ENCODE measurements around the gene FOXP4. TPM values are rescaled to one million over a fixed set of nuclear protein-coding genes. Genes with fewer than 3 reads are reported as not detected.

FOXP4 gene
- total and polyA plus RNA-seq, 2 of the 13 experiments (the other 11 are each of a cell fraction or from before 2014, with no cell fraction given), result 11.0 to 12.4 TPM

- TF ChIP-seq HBP1 (CRISPR knock-in tag; IDR thresholded peaks at IDR 0.05; ENCODE audit: low read depth) (no peak), ZNF232 (CRISPR knock-in tag; IDR thresholded peaks at IDR 0.05; ENCODE audit: borderline replicate concordance) (no peak), ZFX (CRISPR knock-in tag; IDR thresholded peaks at IDR 0.05; ENCODE audit: low read depth) (0 out of 2 replicates have a peak, but pooled peaks have one; percentile 27)
Observed at GRCh38 chr6:41644297-41644879, 98.2 kb downstream of the FOXP4 start (continued).

GRCh38 chr6:41645007-41645618 lies 98.9 kb downstream of the FOXP4 start:
- ATAC-seq (no peak), DNase-seq (ENCODE audit: low spot score) (no peak), FAIRE-seq (no peak)
- Histone ChIP-seq H4K20me1 (ENCODE audit: insufficient read depth, low read length) (no peaks in the 10 kb centered on the region), H2AFZ (ENCODE audit: low read length) (no peak overlapping the region), H3K4me2 (ENCODE audit: low read depth, low read length) (no peak overlapping the region), H3K9ac (ENCODE audit: insufficient read depth, low read depth, low read length) (no peak overlapping the region), H3K27ac (ENCODE audit: extremely low read length, insufficient read depth, low read length) (no peak overlapping the region), H3K9me3 (ENCODE audit: low read length) (no peaks in the 10 kb centered on the region), H3K27me3 (ENCODE audit: control insufficient read depth in 1 of 2, insufficient read depth in 2 of 2, low read length in 2 of 2) (peaks cover 3 to 62% of the 10 kb centered on the region in 2 experiments; a peak in 4 of 5 replicates), H3K4me3 (replicated peaks in 1 of 3; ENCODE audit: insufficient read depth in 1 of 3, low read depth in 2 of 3, low read length in 3 of 3) (no peak overlapping the region), H3K4me1 (ENCODE audit: insufficient read depth, low read length) (peaks cover 43% of the 10 kb centered on the region), H3K79me2 (ENCODE audit: insufficient read depth, low read length) (no peaks in the 10 kb centered on the region), H3K36me3 (replicated peaks in 1 of 2; ENCODE audit: control insufficient read depth in 1 of 2, insufficient read depth in 2 of 2, low read length in 2 of 2) (no peaks in the 10 kb centered on the region)
- POLR2A ChIA-PET, result no interaction called here
- 54% methylated on average over 12 of the region's 12 CpGs for WGBS (ENCODE audit: low lambda C conversion rate)
- intact Hi-C loops (cut with micrococcal nuclease; ENCODE audit: unreplicated experiment) (no loop called here), in situ Hi-C loops (cut with HindIII; ENCODE audit: extremely low pct_ligation_motif_present, low pct_unique_long_range_greater_than_20kb) (no loop called here)
- CTCF ChIA-PET (ENCODE audit: low intra/inter-chr PET ratio, low total read pairs), result no interaction called here
- BruUV-seq (replicated peaks), result no TSS peak
- TF ChIP-seq KAT8 (CRISPR knock-in tag; IDR thresholded peaks at IDR 0.05) (no peak), CEBPG (CRISPR knock-in tag; IDR thresholded peaks at IDR 0.05) (no peak), ZNF652 (CRISPR knock-in tag; IDR thresholded peaks at IDR 0.05; ENCODE audit: borderline replicate concordance, low read depth) (peak; percentile 61; the same call in 1 of the 2 replicates), TRIM22 (IDR thresholded peaks at IDR 0.05) (0 out of 2 replicates have a peak, but pooled peaks have one; percentile 24)

Measured in HepG2 (cell line).